Mucosa of descending colon (tissue), 3 donors: ENCODE measurements around the gene PFKFB1. TPM values are rescaled to one million over a fixed set of nuclear protein-coding genes. Genes with fewer than 3 reads are reported as not detected.

Source experiments
- ATAC-seq: fragments of 200-7000 bp; cut with Tn5 transposase; one replicate; pipeline ENCODE4 v1.9.1; 2020; ENCODE audit warnings: mild to moderate bottlenecking, moderate library complexity
- DNase-seq, 3 donors: peaks; one replicate each; pipeline ENCODE4 v3.0.0-alpha.2; 2020
- H3K36me3 ChIP-seq: fragments of 200-600 bp; one replicate; pipeline ENCODE4 v1.8.0; 2021; ENCODE audit warnings: low read depth, mild to moderate bottlenecking
- H3K4me1 ChIP-seq: fragments of 200-600 bp; one replicate; pipeline ENCODE4 v1.8.0; 2021; ENCODE audit warnings: low read depth, mild to moderate bottlenecking
- H3K4me3 ChIP-seq: fragments of 200-600 bp; one replicate; pipeline ENCODE4 v1.8.0; 2021; ENCODE audit warnings: mild to moderate bottlenecking
- H3K9me3 ChIP-seq: fragments of 200-600 bp; one replicate; pipeline ENCODE4 v1.8.0; 2021; ENCODE audit warnings: mild to moderate bottlenecking
- intact Hi-C, 2 donors: fragments of 100-400 bp; cut with DNase I in 1 of 2; cut with micrococcal nuclease in 1 of 2; formaldehyde crosslinking; loops; one replicate each; pipeline versions ENCODE4 v1.11.0 to v1.11.1; 2022; cut with DNase I, micrococcal nuclease
- total RNA-seq, 3 donors: library from RNA; stranded (reverse); fragmentation: NEBNext Ultra II Directional in 2 of 3; extraction: Animal tissue kit (Norgen Biotek cat#: 25700) in 2 of 3; gene quantifications; one replicate each; pipeline versions ENCODE4 v1.2.1 to v1.2.4, GENCODE V29; 2021 to 2023
- TF ChIP-seq, protein P1 (sequence below): fragments of 200-600 bp; IDR thresholded peaks from one replicate; pipeline ENCODE4 v1.8.0; 2022; ENCODE audit warnings: antibody characterized with exemption, mild to moderate bottlenecking
- donor health status: DM: no; HTN: no; CAD: no; lungs with moderate emphysema.
- donor health status: DM: no; HTN: no; CAD: no.
- donor health status: DM: no; HTN: yes; CAD: no.

Gene PFKFB1
- total RNA-seq, 3 donors from 2014 or later: 0.19 to 0.29 TPM; not detected in 1

DNA sequence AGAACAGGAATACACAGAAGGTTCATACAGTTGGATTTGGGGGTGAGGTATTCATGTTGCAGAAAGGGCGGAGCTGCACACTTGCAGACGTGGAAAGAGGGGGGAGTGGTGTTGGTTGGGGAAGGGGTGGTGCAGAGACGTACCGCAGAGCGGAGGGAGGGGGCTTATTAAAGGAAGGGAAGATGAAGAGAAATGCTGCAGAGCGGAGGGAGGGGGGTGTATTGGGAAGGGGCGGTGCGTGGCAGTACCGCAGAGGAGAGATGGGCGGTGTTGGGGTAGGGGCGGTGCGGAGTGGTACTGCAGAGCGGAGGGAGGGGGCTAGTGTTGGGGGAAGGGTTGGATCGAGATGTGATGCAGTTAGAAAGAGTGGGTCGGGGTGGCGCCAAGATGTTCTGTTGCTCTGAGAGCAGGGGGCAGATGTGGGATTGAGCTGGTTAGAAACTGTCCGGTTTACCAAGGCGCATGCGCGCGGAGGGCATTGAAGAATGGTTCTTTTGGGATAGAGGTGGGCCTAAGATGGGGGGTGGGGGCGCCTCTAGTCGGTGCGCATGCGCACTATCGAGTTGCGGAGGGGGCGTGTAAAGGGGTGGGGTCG lies 72.5 kb downstream of the PFKFB1 start:
- ATAC-seq (peak; percentile 40), DNase-seq (peak; percentile 10 to 61 (median 35))
- Histone ChIP-seq H3K4me1 (no peaks in the 10 kb centered on the region), H3K36me3 (no peaks in the 10 kb centered on the region), H3K9me3 (no peaks in the 10 kb centered on the region), H3K4me3 (no peak overlapping the region)
- TF ChIP-seq, protein P1, sequence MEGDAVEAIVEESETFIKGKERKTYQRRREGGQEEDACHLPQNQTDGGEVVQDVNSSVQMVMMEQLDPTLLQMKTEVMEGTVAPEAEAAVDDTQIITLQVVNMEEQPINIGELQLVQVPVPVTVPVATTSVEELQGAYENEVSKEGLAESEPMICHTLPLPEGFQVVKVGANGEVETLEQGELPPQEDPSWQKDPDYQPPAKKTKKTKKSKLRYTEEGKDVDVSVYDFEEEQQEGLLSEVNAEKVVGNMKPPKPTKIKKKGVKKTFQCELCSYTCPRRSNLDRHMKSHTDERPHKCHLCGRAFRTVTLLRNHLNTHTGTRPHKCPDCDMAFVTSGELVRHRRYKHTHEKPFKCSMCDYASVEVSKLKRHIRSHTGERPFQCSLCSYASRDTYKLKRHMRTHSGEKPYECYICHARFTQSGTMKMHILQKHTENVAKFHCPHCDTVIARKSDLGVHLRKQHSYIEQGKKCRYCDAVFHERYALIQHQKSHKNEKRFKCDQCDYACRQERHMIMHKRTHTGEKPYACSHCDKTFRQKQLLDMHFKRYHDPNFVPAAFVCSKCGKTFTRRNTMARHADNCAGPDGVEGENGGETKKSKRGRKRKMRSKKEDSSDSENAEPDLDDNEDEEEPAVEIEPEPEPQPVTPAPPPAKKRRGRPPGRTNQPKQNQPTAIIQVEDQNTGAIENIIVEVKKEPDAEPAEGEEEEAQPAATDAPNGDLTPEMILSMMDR: no peak
- intact Hi-C loops: no loop called here

DNA sequence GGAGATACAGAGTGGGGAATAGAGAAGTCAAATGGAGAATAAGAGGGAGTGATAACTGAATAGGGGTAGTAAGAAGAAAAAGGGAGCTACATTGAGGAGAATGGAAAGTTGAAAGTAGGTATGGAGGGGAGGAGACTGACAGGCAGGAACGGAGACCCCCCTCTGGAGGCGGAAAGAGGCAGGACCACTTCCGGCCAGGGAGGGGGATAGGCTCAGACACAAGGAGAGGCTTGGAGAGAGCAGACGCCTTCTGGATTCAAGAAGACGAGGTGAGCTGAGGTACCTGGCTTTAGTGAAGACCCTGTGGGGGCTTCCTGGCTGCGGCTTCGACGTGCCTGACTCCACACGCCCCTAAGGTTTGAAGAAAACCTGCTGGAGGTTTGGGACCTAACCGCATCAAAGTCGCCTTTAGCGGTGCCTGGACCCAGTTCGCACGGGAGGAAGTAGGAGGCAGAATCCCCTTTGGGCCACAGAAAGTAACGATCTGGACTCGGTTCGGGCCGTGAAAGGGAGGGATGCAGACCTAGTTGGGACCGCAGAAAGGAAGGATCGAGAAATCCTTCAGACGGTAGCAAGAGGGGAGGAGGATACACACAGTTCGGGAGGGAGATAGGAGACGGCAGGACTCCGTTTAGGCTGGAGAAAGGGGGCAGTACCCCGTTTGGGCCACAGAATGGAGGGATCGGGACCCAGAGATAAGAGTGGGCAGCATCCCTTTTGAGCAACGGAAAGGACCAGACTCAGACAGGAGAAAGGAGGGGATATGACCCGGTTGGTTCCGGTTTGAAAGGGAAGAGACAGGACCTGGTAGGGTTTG lies 73.2 kb downstream of the PFKFB1 start, which contains the start of gene TRO:
Gene TRO, plus strand, starts transcription at position 215 of the 817 bp plus-strand sequence. CDS start 1,423 bp downstream, outside the sequence.
- DNase-seq (no peak), ATAC-seq (no peak)
- Histone ChIP-seq H3K36me3 (no peaks in the 10 kb centered on the region), H3K9me3 (no peaks in the 10 kb centered on the region), H3K4me3 (no peak within 1 kb of the TSS), H3K4me1 (no peaks in the 10 kb centered on the region)
- intact Hi-C loops: no loop called here
- TF ChIP-seq, protein P1: no peak

DNA sequence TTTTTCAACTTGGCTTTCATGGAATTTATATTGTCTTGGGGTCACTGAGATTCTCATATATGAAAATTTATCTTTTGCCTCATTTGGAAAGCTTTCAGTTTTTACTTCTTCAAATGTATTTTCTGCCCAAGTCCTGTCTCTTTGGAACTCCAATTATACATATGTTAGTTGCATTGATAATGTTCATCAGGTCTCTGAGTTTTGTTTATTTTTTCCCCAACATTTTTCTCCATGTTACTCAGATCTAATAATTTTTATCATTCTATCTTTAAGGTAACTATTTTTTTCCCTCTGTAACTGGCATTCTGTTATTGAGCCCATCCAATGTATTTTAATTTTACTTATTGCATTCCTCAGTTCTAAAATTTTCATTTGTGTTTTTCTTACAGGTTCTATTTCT lies 84.0 kb downstream of the PFKFB1 start:
- no peak overlapping the region for H3K4me3 ChIP-seq
- intact Hi-C loops: no loop called here
- H3K36me3 ChIP-seq: no peaks in the 10 kb centered on the region
- ATAC-seq (no peak), DNase-seq (no peak)
- H3K9me3 ChIP-seq: peaks cover 5% of the 10 kb centered on the region
- TF ChIP-seq, protein P1: no peak
- no peaks in the 10 kb centered on the region for H3K4me1 ChIP-seq

DNA sequence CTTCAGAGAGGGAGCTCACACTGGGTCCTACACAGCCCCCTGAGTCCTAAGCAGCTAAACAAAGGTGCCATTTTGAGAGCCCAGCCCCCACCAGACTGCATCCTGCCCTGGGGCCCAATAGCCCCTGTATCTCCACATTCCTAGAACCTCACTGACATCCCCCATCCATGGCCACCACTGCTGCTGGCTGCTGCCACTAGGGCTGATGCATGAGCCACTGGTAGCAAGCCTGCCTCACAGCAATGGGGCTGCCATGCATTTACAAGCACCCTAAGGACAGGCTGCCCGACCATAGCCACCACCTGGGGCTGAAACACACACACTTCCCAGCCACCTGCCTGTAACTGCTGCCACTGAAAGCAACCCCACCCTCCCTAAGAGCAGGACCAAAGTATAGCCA lies 99.8 kb downstream of the PFKFB1 start:
- TF ChIP-seq, protein P1: no peak
- intact Hi-C loops: loop anchor here in 1 of 2 donors (10.0 kb wide), 1 partner anchor 161 kb away; no protein-coding TSS in a partner anchor
- H3K4me1 ChIP-seq: no peaks in the 10 kb centered on the region

DNA sequence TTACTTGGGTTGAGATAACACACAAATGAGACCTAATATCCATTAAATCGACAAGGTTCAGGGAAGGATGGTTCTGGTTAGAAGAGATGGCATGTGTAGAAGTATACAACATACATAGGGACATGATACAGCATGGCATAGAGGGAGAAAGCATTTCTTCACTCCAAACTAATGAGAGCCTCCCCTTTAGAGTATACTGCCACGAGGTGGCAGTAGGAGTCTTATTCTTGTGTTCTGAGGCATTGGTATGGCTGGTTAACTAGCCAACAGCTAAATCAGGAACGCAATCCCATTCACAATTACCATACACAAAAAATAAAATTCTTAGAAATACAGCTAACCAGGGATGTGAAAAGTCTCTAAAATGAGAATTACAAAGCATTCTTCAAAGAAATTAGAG lies 102.4 kb downstream of the PFKFB1 start:
- H3K9me3 ChIP-seq: no peaks in the 10 kb centered on the region
- ATAC-seq: peak; percentile 67
- TF ChIP-seq, protein P1: no peak
- DNase-seq: peak in 1 of 3 donors; percentile 67
- H3K4me1 ChIP-seq: no peaks in the 10 kb centered on the region
- H3K36me3 ChIP-seq: no peaks in the 10 kb centered on the region
- intact Hi-C loops: loop anchor here in 1 of 2 donors (10.0 kb wide), 1 partner anchor 163 kb away; no protein-coding TSS in a partner anchor
- H3K4me3 ChIP-seq: no peak overlapping the region

More for the DNA sequence above, 99.8 kb downstream of the PFKFB1 start:
- Histone ChIP-seq H3K4me3 (no peak overlapping the region), H3K36me3 (no peaks in the 10 kb centered on the region), H3K9me3 (no peaks in the 10 kb centered on the region)
- ATAC-seq (no peak), DNase-seq (no peak)
